HepG2 (cell line): ENCODE results near the gene SPATA13. TPM values are rescaled to one million over a fixed set of nuclear protein-coding genes. Genes with fewer than 3 reads are reported as not detected.

Source experiments
- ATAC-seq: fragments of 200-7000 bp; cut with Tn5 transposase; 3 replicates; pipeline ENCODE4 v1.9.1; 2020; ENCODE audit warnings: mild to moderate bottlenecking, moderate library complexity
- BruUV-seq: library from RNA; stranded (reverse); fragments of 400-500 nt; replicated peaks from 2 replicates; lab custom pipeline; 2021; lab: Mats Ljungman, UMichigan
- CTCF ChIA-PET: fragments of 300-600 bp; formaldehyde crosslinking; extraction: SDS; loops from one replicate; lab custom pipeline; 2021; ENCODE audit warnings: low total read pairs, inconsistent platforms, low intra/inter-chr PET ratio; lab: Yijun Ruan, JAX
- POLR2A ChIA-PET: fragments of 350-600 bp; sonication (Branson Sonifier 250); formaldehyde crosslinking; loops from one replicate; lab custom pipeline; 2020; ENCODE audit warnings: antibody characterized with exemption, inconsistent platforms; lab: Yijun Ruan, JAX
- DNase-seq: peaks from one replicate; pipeline ENCODE4 v3.0.0-alpha.2; 2015; ENCODE audit warnings: low spot score
- FAIRE-seq: peaks from 3 replicates; lab custom pipeline; 2011; peaks lifted over from hg19 to GRCh38; lab: Jason Lieb, UNC
- H2AFZ ChIP-seq: one replicate; pipeline ENCODE4 v1.6.1; 2011; ENCODE audit warnings: low read length, inconsistent platforms
- H3K27ac ChIP-seq: fragments of 300-600 bp; 3 replicates; pipeline ENCODE4 v1.8.0; 2011; ENCODE audit warnings: mixed run types, mild to moderate bottlenecking, mixed read lengths, low read length, inconsistent platforms; ENCODE audit not compliant: insufficient read depth; ENCODE audit errors: extremely low read length
- H3K27me3 ChIP-seq, 2 experiments: fragments of 200-600 bp in 1 of 2; 2 replicates in 1 of 2; 3 replicates in 1 of 2; pipeline versions ENCODE4 v1.6.0 to v1.8.0; 2011; ENCODE audit warnings: low read length in 2 of 2, mild to moderate bottlenecking in 2 of 2, moderate library complexity in 2 of 2, inconsistent platforms in 1 of 2; ENCODE audit not compliant: insufficient read depth in 2 of 2, control insufficient read depth in 1 of 2
- H3K36me3 ChIP-seq, 2 experiments: fragments of 200-600 bp in 1 of 2; replicated peaks in 1 of 2; 2 replicates in 1 of 2; 3 replicates in 1 of 2; pipeline versions ENCODE4 v1.5.1 to v1.8.0; 2011; ENCODE audit warnings: low read length in 2 of 2, inconsistent platforms in 1 of 2; ENCODE audit not compliant: insufficient read depth in 2 of 2, control insufficient read depth in 1 of 2
- H3K4me1 ChIP-seq: 2 replicates; pipeline ENCODE4 v1.5.1; 2012; ENCODE audit warnings: low read length, inconsistent platforms; ENCODE audit not compliant: insufficient read depth
- H3K4me2 ChIP-seq: 2 replicates; pipeline ENCODE4 v1.6.0; 2011; ENCODE audit warnings: low read depth, low read length, inconsistent platforms
- H3K4me3 ChIP-seq, 3 experiments: fragments of 200-600 bp in 1 of 3; sonication (generic), shearing (Covaris generic) in 1 of 3; replicated peaks in 1 of 3; 2 replicates each; pipeline ENCODE4 v1.5.1; 2011 to 2016; ENCODE audit warnings: low read length in 3 of 3, inconsistent platforms in 2 of 3, low read depth in 2 of 3, mild to moderate bottlenecking in 2 of 3, control low read depth in 1 of 3, mixed read lengths in 1 of 3; ENCODE audit not compliant: insufficient read depth in 1 of 3
- H3K79me2 ChIP-seq: one replicate; pipeline ENCODE4 v1.6.1; 2011; ENCODE audit warnings: low read length, inconsistent platforms; ENCODE audit not compliant: insufficient read depth
- H3K9ac ChIP-seq: 2 replicates; pipeline ENCODE4 v1.6.0; 2011; ENCODE audit warnings: mild to moderate bottlenecking, low read depth, low read length, inconsistent platforms; ENCODE audit not compliant: insufficient read depth
- H3K9me3 ChIP-seq: 2 replicates; pipeline ENCODE4 v1.5.1; 2012; ENCODE audit warnings: mild to moderate bottlenecking, low read length
- H4K20me1 ChIP-seq: 2 replicates; pipeline ENCODE4 v1.6.0; 2011; ENCODE audit warnings: inconsistent platforms, mild to moderate bottlenecking, low read length, moderate library complexity; ENCODE audit not compliant: insufficient read depth
- CREBL2 ChIP-seq: sonication (generic); formaldehyde crosslinking; IDR thresholded peaks from 2 replicates; pipeline ENCODE4 v1.8.1; 2023; ENCODE audit warnings: missing genetic modification reagents, mild to moderate bottlenecking, borderline replicate concordance
- DMTF1 ChIP-seq: sonication (generic); formaldehyde crosslinking; IDR thresholded peaks from 2 replicates; pipeline ENCODE4 v1.4.0; 2020; ENCODE audit warnings: mild to moderate bottlenecking, missing genetic modification reagents
- MXI1 ChIP-seq: IDR thresholded peaks from 3 replicates; pipeline ENCODE4 v1.6.1; 2012; ENCODE audit warnings: low read depth, low read length, inconsistent platforms, borderline replicate concordance
- ZNF121 ChIP-seq: sonication (generic); formaldehyde crosslinking; IDR thresholded peaks from 2 replicates; pipeline ENCODE4 v1.5.0; 2020; ENCODE audit warnings: mild to moderate bottlenecking, missing genetic modification reagents
- ZNF414 ChIP-seq: sonication (generic); formaldehyde crosslinking; IDR thresholded peaks from 2 replicates; pipeline ENCODE4 v1.5.0; 2020; ENCODE audit warnings: missing genetic modification reagents
- WGBS: methylation state at CpG from one replicate; pipeline ENCODE4 v1.1.6; 2017; ENCODE audit warnings: low lambda C conversion rate; 5-methylcytosine and 5-hydroxymethylcytosine counted together
- in situ Hi-C: cut with HindIII; loops from 2 replicates; pipeline ENCODE4 v1.10.0; 2017; ENCODE audit warnings: low pct_unique_long_range_greater_than_20kb; ENCODE audit not compliant: extremely low pct_ligation_motif_present
- intact Hi-C: fragments of 100-400 bp; cut with micrococcal nuclease; formaldehyde crosslinking; loops from one replicate; pipeline ENCODE4 v1.10.0; 2022; ENCODE audit not compliant: unreplicated experiment
- polyA plus RNA-seq, 8 experiments: library from polyadenylated mRNA; depleted of rRNA in 3 of 8; stranded (reverse) in 7 of 8; unstranded in 1 of 8; fragments of >200 nt; fragmentation: Illumina TruSeq in 4 of 8; extraction: Trizol in 4 of 8; gene quantifications; 2 replicates each; pipeline versions ENCODE4 v1.2.1 to v1.2.3, GENCODE V29; 2011 to 2016; ENCODE audit warnings: low read depth in 4 of 8, missing spikeins in 1 of 8, mixed read lengths in 1 of 8; ENCODE audit not compliant: insufficient read depth in 1 of 8
- total RNA-seq, 5 experiments: library from RNA; depleted of rRNA; stranded (reverse); fragments of >200 nt; fragmentation: Illumina TruSeq; extraction: Trizol; gene quantifications; 2 replicates each; pipeline ENCODE4 v1.2.3, GENCODE V29; 2016; ENCODE audit warnings: low read depth in 1 of 5
- TF ChIP-seq, protein P1 (sequence below), 2 experiments: IDR thresholded peaks; 2 replicates each; pipeline ENCODE4 v1.6.1; 2011 to 2012; ENCODE audit warnings: low read length in 2 of 2, borderline replicate concordance in 1 of 2, low read depth in 1 of 2, mild to moderate bottlenecking in 1 of 2, moderate library complexity in 1 of 2
- TF ChIP-seq, protein P2 (sequence below): sonication (generic); formaldehyde crosslinking; IDR thresholded peaks from 2 replicates; pipeline ENCODE4 v1.4.0; 2020; ENCODE audit warnings: missing genetic modification reagents
- TF ChIP-seq, protein P3 (sequence below): sonication (generic); formaldehyde crosslinking; IDR thresholded peaks from 2 replicates; pipeline ENCODE4 v1.8.1; 2023; ENCODE audit warnings: mild to moderate bottlenecking, missing genetic modification reagents, borderline replicate concordance

Gene SPATA13
- total and polyA plus RNA-seq, 2 of the 13 experiments (the other 11 are each of a cell fraction or from before 2014, with no cell fraction given): 11.3 to 14.2 TPM

DNA sequence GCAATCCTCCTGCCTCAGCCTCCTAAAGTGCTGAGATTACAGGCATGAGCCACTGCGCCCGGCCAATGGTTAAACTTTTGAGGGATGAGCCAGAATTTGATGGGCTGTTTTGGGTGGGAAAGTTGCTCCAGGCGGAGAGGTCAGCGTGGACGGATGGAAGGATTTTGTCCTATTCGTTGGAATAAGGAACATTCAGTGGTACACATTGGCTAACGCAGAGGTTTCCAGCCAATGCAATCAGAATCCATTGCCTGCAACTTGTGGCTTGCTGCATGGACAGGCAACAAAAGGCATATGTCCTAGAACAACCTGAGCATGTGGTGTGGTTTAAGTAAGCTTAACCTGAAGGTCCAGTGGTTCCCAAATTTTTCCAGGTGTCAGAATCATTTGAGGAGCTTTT, 113.4 kb downstream of the SPATA13 start (continued):
- TF ChIP-seq ZNF414 (CRISPR knock-in tag): no peak
- TF ChIP-seq, protein P1, sequence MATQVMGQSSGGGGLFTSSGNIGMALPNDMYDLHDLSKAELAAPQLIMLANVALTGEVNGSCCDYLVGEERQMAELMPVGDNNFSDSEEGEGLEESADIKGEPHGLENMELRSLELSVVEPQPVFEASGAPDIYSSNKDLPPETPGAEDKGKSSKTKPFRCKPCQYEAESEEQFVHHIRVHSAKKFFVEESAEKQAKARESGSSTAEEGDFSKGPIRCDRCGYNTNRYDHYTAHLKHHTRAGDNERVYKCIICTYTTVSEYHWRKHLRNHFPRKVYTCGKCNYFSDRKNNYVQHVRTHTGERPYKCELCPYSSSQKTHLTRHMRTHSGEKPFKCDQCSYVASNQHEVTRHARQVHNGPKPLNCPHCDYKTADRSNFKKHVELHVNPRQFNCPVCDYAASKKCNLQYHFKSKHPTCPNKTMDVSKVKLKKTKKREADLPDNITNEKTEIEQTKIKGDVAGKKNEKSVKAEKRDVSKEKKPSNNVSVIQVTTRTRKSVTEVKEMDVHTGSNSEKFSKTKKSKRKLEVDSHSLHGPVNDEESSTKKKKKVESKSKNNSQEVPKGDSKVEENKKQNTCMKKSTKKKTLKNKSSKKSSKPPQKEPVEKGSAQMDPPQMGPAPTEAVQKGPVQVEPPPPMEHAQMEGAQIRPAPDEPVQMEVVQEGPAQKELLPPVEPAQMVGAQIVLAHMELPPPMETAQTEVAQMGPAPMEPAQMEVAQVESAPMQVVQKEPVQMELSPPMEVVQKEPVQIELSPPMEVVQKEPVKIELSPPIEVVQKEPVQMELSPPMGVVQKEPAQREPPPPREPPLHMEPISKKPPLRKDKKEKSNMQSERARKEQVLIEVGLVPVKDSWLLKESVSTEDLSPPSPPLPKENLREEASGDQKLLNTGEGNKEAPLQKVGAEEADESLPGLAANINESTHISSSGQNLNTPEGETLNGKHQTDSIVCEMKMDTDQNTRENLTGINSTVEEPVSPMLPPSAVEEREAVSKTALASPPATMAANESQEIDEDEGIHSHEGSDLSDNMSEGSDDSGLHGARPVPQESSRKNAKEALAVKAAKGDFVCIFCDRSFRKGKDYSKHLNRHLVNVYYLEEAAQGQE (IDR thresholded peaks at IDR 0.05; ENCODE audit: borderline replicate concordance in 1 of 2, low read depth in 1 of 2, low read length in 2 of 2): no peak
- no peak for TF ChIP-seq CREBL2 (CRISPR knock-in tag)

- POLR2A ChIA-PET: no interaction called here
- H3K36me3 ChIP-seq: 0 out of 5 replicates have a peak, but pooled peaks cover 0 to 2% of the 10 kb centered on the region in 2 experiments
- FAIRE-seq (no peak), ATAC-seq (no peak), DNase-seq (no peak)
- H3K79me2 ChIP-seq: peaks cover 6% of the 10 kb centered on the region
- no peaks in the 10 kb centered on the region for H3K27me3 ChIP-seq
- H3K4me1 ChIP-seq: peaks cover 34% of the 10 kb centered on the region
- peaks cover 3% of the 10 kb centered on the region; the same call in 1 of the 2 replicates for H4K20me1 ChIP-seq
- CTCF ChIA-PET: no interaction called here
- in situ Hi-C loops: no loop called here
- intact Hi-C loops: no loop called here
- H3K27ac ChIP-seq: no peak overlapping the region
- WGBS: 97% methylated on average over 6 of the region's 6 CpGs
- no TSS peak for BruUV-seq
- no peak overlapping the region for H3K9ac ChIP-seq
- H2AFZ ChIP-seq: no peak overlapping the region
- H3K9me3 ChIP-seq: no peaks in the 10 kb centered on the region
- H3K4me2 ChIP-seq: no peak overlapping the region
- no peak overlapping the region for H3K4me3 ChIP-seq
- TF ChIP-seq DMTF1 (CRISPR knock-in tag): no peak
- TF ChIP-seq, protein P2, sequence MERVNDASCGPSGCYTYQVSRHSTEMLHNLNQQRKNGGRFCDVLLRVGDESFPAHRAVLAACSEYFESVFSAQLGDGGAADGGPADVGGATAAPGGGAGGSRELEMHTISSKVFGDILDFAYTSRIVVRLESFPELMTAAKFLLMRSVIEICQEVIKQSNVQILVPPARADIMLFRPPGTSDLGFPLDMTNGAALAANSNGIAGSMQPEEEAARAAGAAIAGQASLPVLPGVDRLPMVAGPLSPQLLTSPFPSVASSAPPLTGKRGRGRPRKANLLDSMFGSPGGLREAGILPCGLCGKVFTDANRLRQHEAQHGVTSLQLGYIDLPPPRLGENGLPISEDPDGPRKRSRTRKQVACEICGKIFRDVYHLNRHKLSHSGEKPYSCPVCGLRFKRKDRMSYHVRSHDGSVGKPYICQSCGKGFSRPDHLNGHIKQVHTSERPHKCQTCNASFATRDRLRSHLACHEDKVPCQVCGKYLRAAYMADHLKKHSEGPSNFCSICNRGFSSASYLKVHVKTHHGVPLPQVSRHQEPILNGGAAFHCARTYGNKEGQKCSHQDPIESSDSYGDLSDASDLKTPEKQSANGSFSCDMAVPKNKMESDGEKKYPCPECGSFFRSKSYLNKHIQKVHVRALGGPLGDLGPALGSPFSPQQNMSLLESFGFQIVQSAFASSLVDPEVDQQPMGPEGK (CRISPR knock-in tag): no peak
- no peak for TF ChIP-seq MXI1
- TF ChIP-seq, protein P3, sequence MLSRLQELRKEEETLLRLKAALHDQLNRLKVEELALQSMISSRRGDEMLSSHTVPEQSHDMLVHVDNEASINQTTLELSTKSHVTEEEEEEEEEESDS (CRISPR knock-in tag): no peak
- no peak for TF ChIP-seq ZNF121 (CRISPR knock-in tag)
These were observed 114.0 kb downstream of the SPATA13 start for GRCh38 chr13:24274452-24275021.
